Panc1 (cell line): ENCODE results near the gene NUP153. TPM values are rescaled to one million over a fixed set of nuclear protein-coding genes. Genes with fewer than 3 reads are reported as not detected.

Experiments
- ATAC-seq: fragments of 200-7000 bp; cut with Tn5 transposase; 2 replicates; pipeline ENCODE4 v1.9.1; 2020; ENCODE audit warnings: mild to moderate bottlenecking, moderate library complexity
- BruUV-seq: library from RNA; stranded (reverse); fragments of 400-500 nt; replicated peaks from 2 replicates; lab custom pipeline; 2021; lab: Mats Ljungman, UMichigan
- CTCF ChIA-PET: fragments of 300-600 bp; sonication (Branson Sonifier 250); formaldehyde crosslinking; loops from one replicate; lab custom pipeline; 2022; ENCODE audit warnings: antibody characterized with exemption; lab: Charles Lee
- POLR2A ChIA-PET: fragments of 300-600 bp; sonication (Branson Sonifier 250); formaldehyde crosslinking; loops from one replicate; lab custom pipeline; 2022; ENCODE audit warnings: antibody characterized with exemption; lab: Charles Lee
- DNase-seq: peaks from one replicate; pipeline ENCODE4 v3.0.0-alpha.2; 2010; ENCODE audit warnings: low read depth, low spot score
- H3K27ac ChIP-seq: 2 replicates; pipeline ENCODE4 v1.5.1; 2011; ENCODE audit warnings: mild to moderate bottlenecking, low read length, inconsistent platforms
- H3K27me3 ChIP-seq: fragments of 200-500 bp; sonication (Bioruptor generic); 2 replicates; pipeline ENCODE4 v1.6.0; 2014; ENCODE audit warnings: low read length, inconsistent platforms; ENCODE audit not compliant: control insufficient read depth, insufficient read depth
- H3K36me3 ChIP-seq: fragments of 200-500 bp; sonication (Bioruptor generic); 2 replicates; pipeline ENCODE4 v1.5.1; 2014; ENCODE audit warnings: inconsistent platforms, mild to moderate bottlenecking, low read length, moderate library complexity; ENCODE audit not compliant: control insufficient read depth, insufficient read depth
- H3K4me1 ChIP-seq: 2 replicates; pipeline ENCODE4 v1.5.1; 2011; ENCODE audit warnings: inconsistent platforms, mild to moderate bottlenecking, low read length, moderate library complexity; ENCODE audit not compliant: control insufficient read depth, insufficient read depth
- H3K4me3 ChIP-seq, 2 experiments: 2 replicates each; pipeline ENCODE4 v1.5.1; 2011 to 2012; ENCODE audit warnings: low read depth in 2 of 2, low read length in 2 of 2, mild to moderate bottlenecking in 2 of 2, inconsistent platforms in 1 of 2, moderate library complexity in 1 of 2
- H3K9me3 ChIP-seq: fragments of 200-500 bp; sonication (Bioruptor generic); 2 replicates; pipeline ENCODE4 v1.5.1; 2014; ENCODE audit warnings: low read depth, mild to moderate bottlenecking, inconsistent platforms, low read length, moderate library complexity; ENCODE audit not compliant: control insufficient read depth, insufficient read depth
- POLR2AphosphoS5 ChIP-seq: IDR thresholded peaks from 2 replicates; pipeline ENCODE4 v1.6.1; 2012; ENCODE audit warnings: mild to moderate bottlenecking, low read depth, low read length, moderate library complexity
- SIN3A ChIP-seq: IDR thresholded peaks from 2 replicates; pipeline ENCODE4 v1.6.1; 2012; ENCODE audit warnings: low read depth, mild to moderate bottlenecking, low read length, moderate library complexity, borderline replicate concordance; ENCODE audit not compliant: insufficient read depth
- TCF7L2 ChIP-seq: IDR thresholded peaks from 2 replicates; pipeline ENCODE4 v1.6.1; 2011; ENCODE audit warnings: mild to moderate bottlenecking, low read depth, low read length, inconsistent platforms
- in situ Hi-C: cut with HindIII; loops from 2 replicates; pipeline ENCODE4 v1.10.0; 2016; ENCODE audit warnings: low sequenced_read_pairs, low pct_unique_long_range_greater_than_20kb
- intact Hi-C: fragments of 100-400 bp; cut with micrococcal nuclease; formaldehyde crosslinking; loops from one replicate; pipeline ENCODE4 v1.10.0; 2022; ENCODE audit not compliant: unreplicated experiment
- total RNA-seq: library from RNA; stranded (reverse); gene quantifications from one replicate; pipeline ENCODE4 v1.2.1, GENCODE V29; 2021; ENCODE audit not compliant: unreplicated experiment
- TF ChIP-seq, protein P1 (sequence below), 2 experiments: IDR thresholded peaks; 2 replicates each; pipeline ENCODE4 v1.6.1; 2011 to 2012; ENCODE audit warnings: low read depth in 2 of 2, control low read depth in 1 of 2, low read length in 1 of 2, mild to moderate bottlenecking in 1 of 2, moderate library complexity in 1 of 2; ENCODE audit not compliant: insufficient read depth in 1 of 2
- TF ChIP-seq, protein P2 (sequence below): fragments of 450-650 bp; IDR thresholded peaks from 2 replicates; pipeline ENCODE4 v1.5.1; 2017; ENCODE audit warnings: mild to moderate bottlenecking

NUP153 gene
- total RNA-seq, 1 experiment from 2014 or later = 62.0 TPM

- intact Hi-C loops (no loop called here), in situ Hi-C loops (no loop called here)
- POLR2A ChIA-PET = no interaction called here
- Histone ChIP-seq H3K4me1 (no peaks in the 10 kb centered on the region), H3K4me3 (no peak overlapping the region), H3K36me3 (peaks cover 22% of the 10 kb centered on the region), H3K27me3 (no peaks in the 10 kb centered on the region), H3K27ac (no peak overlapping the region), H3K9me3 (no peaks in the 10 kb centered on the region)
- no peak for DNase-seq
- CTCF ChIA-PET = interaction anchor here (0.6 kb wide), 1 partner anchor 143 kb away, joined by 5 read pairs; no protein-coding TSS in a partner anchor
- ATAC-seq = no peak
- no TSS peak for BruUV-seq
- TF ChIP-seq, protein P1, sequence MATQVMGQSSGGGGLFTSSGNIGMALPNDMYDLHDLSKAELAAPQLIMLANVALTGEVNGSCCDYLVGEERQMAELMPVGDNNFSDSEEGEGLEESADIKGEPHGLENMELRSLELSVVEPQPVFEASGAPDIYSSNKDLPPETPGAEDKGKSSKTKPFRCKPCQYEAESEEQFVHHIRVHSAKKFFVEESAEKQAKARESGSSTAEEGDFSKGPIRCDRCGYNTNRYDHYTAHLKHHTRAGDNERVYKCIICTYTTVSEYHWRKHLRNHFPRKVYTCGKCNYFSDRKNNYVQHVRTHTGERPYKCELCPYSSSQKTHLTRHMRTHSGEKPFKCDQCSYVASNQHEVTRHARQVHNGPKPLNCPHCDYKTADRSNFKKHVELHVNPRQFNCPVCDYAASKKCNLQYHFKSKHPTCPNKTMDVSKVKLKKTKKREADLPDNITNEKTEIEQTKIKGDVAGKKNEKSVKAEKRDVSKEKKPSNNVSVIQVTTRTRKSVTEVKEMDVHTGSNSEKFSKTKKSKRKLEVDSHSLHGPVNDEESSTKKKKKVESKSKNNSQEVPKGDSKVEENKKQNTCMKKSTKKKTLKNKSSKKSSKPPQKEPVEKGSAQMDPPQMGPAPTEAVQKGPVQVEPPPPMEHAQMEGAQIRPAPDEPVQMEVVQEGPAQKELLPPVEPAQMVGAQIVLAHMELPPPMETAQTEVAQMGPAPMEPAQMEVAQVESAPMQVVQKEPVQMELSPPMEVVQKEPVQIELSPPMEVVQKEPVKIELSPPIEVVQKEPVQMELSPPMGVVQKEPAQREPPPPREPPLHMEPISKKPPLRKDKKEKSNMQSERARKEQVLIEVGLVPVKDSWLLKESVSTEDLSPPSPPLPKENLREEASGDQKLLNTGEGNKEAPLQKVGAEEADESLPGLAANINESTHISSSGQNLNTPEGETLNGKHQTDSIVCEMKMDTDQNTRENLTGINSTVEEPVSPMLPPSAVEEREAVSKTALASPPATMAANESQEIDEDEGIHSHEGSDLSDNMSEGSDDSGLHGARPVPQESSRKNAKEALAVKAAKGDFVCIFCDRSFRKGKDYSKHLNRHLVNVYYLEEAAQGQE (IDR thresholded peaks at IDR 0.05; ENCODE audit: insufficient read depth in 1 of 2, low read depth in 2 of 2, low read length in 1 of 2) = no peak
- TF ChIP-seq POLR2AphosphoS5 (no peak), SIN3A (no peak), TCF7L2 (no peak)
- TF ChIP-seq, protein P2, sequence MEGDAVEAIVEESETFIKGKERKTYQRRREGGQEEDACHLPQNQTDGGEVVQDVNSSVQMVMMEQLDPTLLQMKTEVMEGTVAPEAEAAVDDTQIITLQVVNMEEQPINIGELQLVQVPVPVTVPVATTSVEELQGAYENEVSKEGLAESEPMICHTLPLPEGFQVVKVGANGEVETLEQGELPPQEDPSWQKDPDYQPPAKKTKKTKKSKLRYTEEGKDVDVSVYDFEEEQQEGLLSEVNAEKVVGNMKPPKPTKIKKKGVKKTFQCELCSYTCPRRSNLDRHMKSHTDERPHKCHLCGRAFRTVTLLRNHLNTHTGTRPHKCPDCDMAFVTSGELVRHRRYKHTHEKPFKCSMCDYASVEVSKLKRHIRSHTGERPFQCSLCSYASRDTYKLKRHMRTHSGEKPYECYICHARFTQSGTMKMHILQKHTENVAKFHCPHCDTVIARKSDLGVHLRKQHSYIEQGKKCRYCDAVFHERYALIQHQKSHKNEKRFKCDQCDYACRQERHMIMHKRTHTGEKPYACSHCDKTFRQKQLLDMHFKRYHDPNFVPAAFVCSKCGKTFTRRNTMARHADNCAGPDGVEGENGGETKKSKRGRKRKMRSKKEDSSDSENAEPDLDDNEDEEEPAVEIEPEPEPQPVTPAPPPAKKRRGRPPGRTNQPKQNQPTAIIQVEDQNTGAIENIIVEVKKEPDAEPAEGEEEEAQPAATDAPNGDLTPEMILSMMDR = no peak
Measured at GRCh38 chr6:17672064-17672718, 34.5 kb downstream of the NUP153 start.

DNA sequence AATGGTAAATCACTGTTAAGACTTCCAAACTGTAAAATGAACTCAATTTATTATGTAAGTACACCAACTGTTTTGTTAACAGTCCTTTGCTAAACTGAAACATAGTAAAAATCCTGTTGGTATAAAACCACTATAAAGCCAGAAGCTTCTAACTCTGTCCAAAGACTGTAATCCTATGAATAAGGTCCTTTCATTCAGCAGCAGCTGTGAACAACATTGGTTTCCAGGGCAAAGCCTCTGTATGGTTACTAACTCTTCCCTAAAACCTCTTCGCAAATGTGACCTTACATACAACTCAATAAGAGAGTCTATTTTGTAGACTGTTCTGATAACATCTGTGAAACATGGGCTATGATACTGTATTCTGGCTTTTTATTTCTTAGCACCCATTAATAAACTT, 40.1 kb downstream of the NUP153 start:
- Histone ChIP-seq H3K27me3 (no peaks in the 10 kb centered on the region), H3K36me3 (peaks cover 28% of the 10 kb centered on the region), H3K4me3 (no peak overlapping the region), H3K27ac (no peak overlapping the region), H3K4me1 (no peaks in the 10 kb centered on the region), H3K9me3 (no peaks in the 10 kb centered on the region)
- BruUV-seq = no TSS peak
- TF ChIP-seq SIN3A = no peak
- TF ChIP-seq, protein P2 = no peak
- TF ChIP-seq POLR2AphosphoS5 = no peak
- no peak for TF ChIP-seq TCF7L2
- TF ChIP-seq, protein P1 (IDR thresholded peaks at IDR 0.05; ENCODE audit: insufficient read depth in 1 of 2, low read depth in 2 of 2, low read length in 1 of 2) = no peak
- POLR2A ChIA-PET = interaction anchor here (0.6 to 0.7 kb wide), 2 partner anchors 9 to 35 kb away, joined by 3 read pairs; no protein-coding TSS in a partner anchor
- in situ Hi-C loops = no loop called here
- DNase-seq (no peak), ATAC-seq (no peak)
- CTCF ChIA-PET = no interaction called here
- intact Hi-C loops = no loop called here
